Cardiac muscle cell (in vitro differentiated cells and primary cell): ENCODE data around the gene SYNRG. TPM values are rescaled to one million over a fixed set of nuclear protein-coding genes. Genes with fewer than 3 reads are reported as not detected.
A peak's percentile ranks its signal among the peaks of the same experiment; 100 is the strongest.

Experiments
- DNase-seq, 2 donors: peaks; one replicate each; pipeline versions ENCODE4 v3.0.0 to v3.0.0-alpha.2; 2010 to 2017; ENCODE audit warnings: low read depth in 1 of 2, low spot score in 1 of 2
- H3K27ac ChIP-seq: fragments of 200-600 bp; sonication (generic); 2 replicates; pipeline ENCODE4 v1.5.1; 2016
- H3K27me3 ChIP-seq: fragments of 200-600 bp; sonication (generic); 2 replicates; pipeline ENCODE4 v1.6.0; 2016; ENCODE audit warnings: control low read depth
- H3K36me3 ChIP-seq: fragments of 200-600 bp; sonication (generic); 2 replicates; pipeline ENCODE4 v1.5.1; 2016; ENCODE audit warnings: control low read depth
- H3K4me1 ChIP-seq: fragments of 200-600 bp; sonication (generic); 2 replicates; pipeline ENCODE4 v1.8.1; 2017; ENCODE audit warnings: low read depth, mild to moderate bottlenecking, mixed run types
- H3K4me3 ChIP-seq: fragments of 200-600 bp; sonication (generic); 2 replicates; pipeline ENCODE4 v1.5.1; 2016; ENCODE audit warnings: mild to moderate bottlenecking
- H3K9me3 ChIP-seq: fragments of 200-600 bp; sonication (generic); 2 replicates; pipeline ENCODE4 v1.5.1; 2017; ENCODE audit warnings: low read depth, mild to moderate bottlenecking, control low read depth
- polyA plus RNA-seq: library from polyadenylated mRNA; unstranded; fragments of >200 nt; fragmentation: Nextera tagmentation; extraction: Ambion mirVana; gene quantifications from 2 replicates; pipeline ENCODE4 v1.2.1, GENCODE V29; 2016
- total RNA-seq: library from RNA; depleted of rRNA; stranded (reverse); fragments of >200 nt; gene quantifications from 2 replicates; pipeline ENCODE4 v1.2.3, GENCODE V29; 2016
- TF ChIP-seq, protein P1 (sequence below): IDR thresholded peaks from 2 replicates; pipeline ENCODE4 v1.5.1; 2012; ENCODE audit warnings: low read depth, mild to moderate bottlenecking, low read length

SYNRG gene
- total and polyA plus RNA-seq, 2 experiments from 2014 or later: 13.7 to 26.1 TPM

GRCh38 chr17:37492167-37492566 lies 117.1 kb downstream of the SYNRG start:
- H3K9me3 ChIP-seq: no peaks in the 10 kb centered on the region
- H3K27ac ChIP-seq: peak overlapping the region; percentile 90
- H3K27me3 ChIP-seq: peaks cover 3% of the 10 kb centered on the region
- TF ChIP-seq, protein P1, sequence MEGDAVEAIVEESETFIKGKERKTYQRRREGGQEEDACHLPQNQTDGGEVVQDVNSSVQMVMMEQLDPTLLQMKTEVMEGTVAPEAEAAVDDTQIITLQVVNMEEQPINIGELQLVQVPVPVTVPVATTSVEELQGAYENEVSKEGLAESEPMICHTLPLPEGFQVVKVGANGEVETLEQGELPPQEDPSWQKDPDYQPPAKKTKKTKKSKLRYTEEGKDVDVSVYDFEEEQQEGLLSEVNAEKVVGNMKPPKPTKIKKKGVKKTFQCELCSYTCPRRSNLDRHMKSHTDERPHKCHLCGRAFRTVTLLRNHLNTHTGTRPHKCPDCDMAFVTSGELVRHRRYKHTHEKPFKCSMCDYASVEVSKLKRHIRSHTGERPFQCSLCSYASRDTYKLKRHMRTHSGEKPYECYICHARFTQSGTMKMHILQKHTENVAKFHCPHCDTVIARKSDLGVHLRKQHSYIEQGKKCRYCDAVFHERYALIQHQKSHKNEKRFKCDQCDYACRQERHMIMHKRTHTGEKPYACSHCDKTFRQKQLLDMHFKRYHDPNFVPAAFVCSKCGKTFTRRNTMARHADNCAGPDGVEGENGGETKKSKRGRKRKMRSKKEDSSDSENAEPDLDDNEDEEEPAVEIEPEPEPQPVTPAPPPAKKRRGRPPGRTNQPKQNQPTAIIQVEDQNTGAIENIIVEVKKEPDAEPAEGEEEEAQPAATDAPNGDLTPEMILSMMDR: no peak
- no peak overlapping the region for H3K4me3 ChIP-seq
- DNase-seq: no peak
- peaks cover 24% of the 10 kb centered on the region for H3K4me1 ChIP-seq
- H3K36me3 ChIP-seq: no peaks in the 10 kb centered on the region

GRCh38 chr17:37490638-37491614 lies 118.3 kb downstream of the SYNRG start:
- DNase-seq: peak; percentile 76 to 84
- H3K27ac ChIP-seq: peak overlapping the region; percentile 90
- H3K4me1 ChIP-seq: peaks cover 24% of the 10 kb centered on the region
- no peaks in the 10 kb centered on the region for H3K9me3 ChIP-seq
- peak overlapping the region; percentile 66 for H3K4me3 ChIP-seq
- H3K27me3 ChIP-seq: peaks cover 3% of the 10 kb centered on the region
- TF ChIP-seq, protein P1: no peak
- H3K36me3 ChIP-seq: no peaks in the 10 kb centered on the region

DNA sequence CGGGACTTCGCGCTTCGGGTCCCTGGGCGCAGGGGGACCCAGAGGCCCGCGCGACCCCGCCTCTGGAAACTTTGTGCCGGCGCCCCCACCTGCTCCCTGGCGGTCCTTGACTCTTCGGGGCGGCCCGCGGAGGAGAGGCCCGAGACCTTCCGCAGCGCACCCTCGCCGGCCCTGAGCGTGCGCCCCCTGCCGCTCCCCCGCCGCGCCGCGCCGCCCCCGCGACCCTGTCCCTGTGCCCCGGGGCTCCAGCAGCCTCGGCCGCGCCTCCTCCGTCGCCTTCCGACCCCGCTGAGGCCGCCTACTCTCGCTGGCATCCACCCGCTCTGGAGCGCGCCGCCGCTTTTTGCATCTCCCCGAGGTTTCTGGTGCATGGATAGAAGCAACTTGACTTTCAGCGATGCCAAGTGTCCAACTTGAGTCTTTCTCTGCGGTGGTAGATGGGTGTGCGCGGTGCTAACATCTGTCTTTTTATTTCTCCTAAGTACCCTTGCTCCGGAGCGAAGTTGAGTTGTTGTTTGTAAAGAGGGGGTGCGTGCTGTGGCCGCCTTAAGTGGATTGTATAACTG lies 119.1 kb downstream of the SYNRG start:
- Histone ChIP-seq H3K36me3 (no peaks in the 10 kb centered on the region), H3K27me3 (peaks cover 3% of the 10 kb centered on the region), H3K4me3 (peak overlapping the region; percentile 66), H3K4me1 (peaks cover 24% of the 10 kb centered on the region), H3K27ac (peak overlapping the region; percentile 90), H3K9me3 (no peaks in the 10 kb centered on the region)
- TF ChIP-seq, protein P1: no peak
- peak; percentile 63 to 87 for DNase-seq

DNA sequence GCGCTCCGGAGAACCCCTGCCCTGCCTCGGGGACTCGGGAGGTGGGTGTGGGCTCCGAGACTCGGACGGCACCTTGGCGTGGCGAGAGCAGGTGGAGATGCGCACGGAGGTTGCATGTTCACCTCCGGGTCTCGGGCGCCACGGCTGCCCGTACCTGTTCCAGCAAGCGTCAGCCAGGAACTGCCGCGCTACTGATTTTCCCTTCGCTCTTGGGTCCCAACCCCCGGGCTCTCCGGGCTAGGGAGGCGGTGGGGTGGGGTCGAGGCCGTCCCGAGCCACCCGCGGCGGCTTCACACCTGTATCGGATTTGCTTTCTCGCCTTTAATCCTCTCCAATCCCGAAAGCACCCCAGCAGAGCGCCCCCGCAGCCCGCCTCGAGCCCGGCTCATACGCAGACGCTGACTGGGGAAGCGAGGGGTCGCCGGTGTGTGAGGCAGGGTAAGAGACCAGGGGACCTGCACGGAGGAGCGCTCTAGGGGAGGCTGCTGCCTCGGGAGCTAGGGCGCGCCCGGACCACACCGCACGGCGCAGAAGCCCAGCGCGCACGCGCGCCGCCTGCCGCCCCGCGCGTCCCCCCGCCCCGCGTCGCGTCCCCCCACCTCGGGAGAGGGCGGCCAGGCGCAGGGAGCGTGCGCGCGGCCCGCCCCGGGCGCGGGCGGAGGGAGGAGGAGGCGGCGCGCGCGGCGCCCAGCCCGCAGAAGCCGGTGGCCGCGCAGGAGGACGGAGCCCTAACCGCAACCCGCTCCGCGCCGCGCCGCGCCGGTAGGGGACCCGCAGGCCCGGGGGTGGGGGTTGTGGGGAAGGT lies 119.8 kb downstream of the SYNRG start, which contains the start of gene DUSP14:
TSS of gene DUSP14 (plus strand) at position 695 of the 805 bp plus-strand sequence. CDS start 22,382 bp downstream, outside the sequence.
- H3K4me1 ChIP-seq: peaks cover 24% of the 10 kb centered on the region
- DNase-seq: peak; percentile 86 to 92
- H3K9me3 ChIP-seq: no peaks in the 10 kb centered on the region
- H3K27me3 ChIP-seq: peaks cover 3% of the 10 kb centered on the region
- TF ChIP-seq, protein P1: no peak
- H3K36me3 ChIP-seq: no peaks in the 10 kb centered on the region
- peak within 1 kb of the TSS; percentile 66 for H3K4me3 ChIP-seq
- peak within 1 kb of the TSS; percentile 90 for H3K27ac ChIP-seq

DNA sequence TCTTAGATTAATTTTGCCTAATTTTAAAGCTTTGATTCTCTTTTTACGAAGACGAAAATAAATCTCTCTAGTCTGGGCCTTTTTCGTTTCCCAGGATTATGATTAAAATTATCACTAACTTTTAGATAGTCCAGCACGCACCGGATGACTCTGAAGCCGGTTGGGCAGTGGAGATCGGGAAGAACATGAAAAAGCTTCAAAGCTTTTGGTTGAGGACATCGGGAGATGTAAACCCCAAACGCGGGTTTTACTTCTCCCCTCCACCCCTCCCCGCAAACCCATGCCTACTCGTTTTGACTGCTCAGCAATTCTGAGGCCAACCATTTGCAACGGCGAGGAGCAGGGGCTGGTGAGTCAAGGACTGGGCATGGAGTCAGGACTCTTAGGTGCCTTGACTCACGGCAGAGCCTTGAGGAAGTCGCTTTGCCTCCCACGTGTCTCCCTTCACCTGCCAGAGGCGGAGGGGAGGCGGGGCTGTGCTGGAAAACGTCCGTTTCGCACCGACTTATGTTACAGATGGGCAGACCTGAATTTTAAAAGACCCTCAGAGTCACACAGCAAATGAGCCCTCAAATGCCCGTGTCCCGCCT lies 120.5 kb downstream of the SYNRG start:
- H3K9me3 ChIP-seq: no peaks in the 10 kb centered on the region
- H3K27ac ChIP-seq: no peak overlapping the region
- no peaks in the 10 kb centered on the region for H3K36me3 ChIP-seq
- H3K27me3 ChIP-seq: peaks cover 3% of the 10 kb centered on the region
- TF ChIP-seq, protein P1: no peak
- H3K4me3 ChIP-seq: peak overlapping the region; percentile 66
- DNase-seq: peak; percentile 44 to 89
- H3K4me1 ChIP-seq: peaks cover 24% of the 10 kb centered on the region
